Gastrocnemius medialis (tissue), 4 donors: Measurements from ENCODE around the gene XRN1. TPM values are rescaled to one million over a fixed set of nuclear protein-coding genes. Genes with fewer than 3 reads are reported as not detected.
"Not testable (repeated sequence)": the region's sequence is repeated elsewhere in the genome, so short reads cannot be mapped to it uniquely, and the experiment has no call there.

Experiments
- ATAC-seq, 2 donors: fragments of 150-250 bp; one replicate each; pipeline ENCODE4 v1.9.1; 2016
- DNase-seq, 2 donors: peaks; one replicate each; pipeline ENCODE4 v3.0.0-alpha.2; 2019
- H3K27ac ChIP-seq, 4 donors: fragments of 200-600 bp; sonication (generic); 1 replicate in 1 of 4; 2 replicates in 3 of 4; pipeline ENCODE4 v1.5.1; 2016 to 2018; ENCODE audit warnings: mild to moderate bottlenecking in 2 of 4, moderate library complexity in 1 of 4
- H3K27me3 ChIP-seq, 3 donors: fragments of 200-600 bp; sonication (generic) in 2 of 3; 1 replicate in 1 of 3; 2 replicates in 2 of 3; pipeline versions ENCODE4 v1.5.1 to v1.6.0; 2016 to 2019; ENCODE audit warnings: mild to moderate bottlenecking in 1 of 3, moderate library complexity in 1 of 3
- H3K36me3 ChIP-seq, 2 donors: fragments of 200-600 bp; sonication (generic) in 1 of 2; one replicate each; pipeline ENCODE4 v1.5.1; 2017 to 2018
- H3K4me1 ChIP-seq, 2 donors: fragments of 200-600 bp; sonication (generic) in 1 of 2; one replicate each; pipeline ENCODE4 v1.5.1; 2016 to 2017; ENCODE audit warnings: mild to moderate bottlenecking in 2 of 2
- H3K4me3 ChIP-seq, 4 donors: fragments of 200-600 bp; sonication (generic) in 3 of 4; 1 replicate in 1 of 4; 2 replicates in 3 of 4; pipeline ENCODE4 v1.5.1; 2016 to 2019; ENCODE audit warnings: mild to moderate bottlenecking in 2 of 4
- H3K9me3 ChIP-seq, 3 donors: fragments of 200-600 bp; sonication (generic) in 2 of 3; 1 replicate in 1 of 3; 2 replicates in 2 of 3; pipeline ENCODE4 v1.5.1; 2016 to 2019
- CTCF ChIP-seq, 5 experiments: fragments of 450-650 bp in 3 of 5; fragments of 200-600 bp in 2 of 5; sonication (generic) in 2 of 5; IDR thresholded peaks in 4 of 5; conservative IDR thresholded peaks in 1 of 5; 1 replicate in 4 of 5; 2 replicates in 1 of 5; pipeline ENCODE4 v1.5.1; 2016 to 2019; ENCODE audit warnings: antibody characterized with exemption in 5 of 5, mild to moderate bottlenecking in 3 of 5, moderate library complexity in 3 of 5
- POLR2A ChIP-seq, 2 donors: fragments of 450-650 bp; IDR thresholded peaks; one replicate each; pipeline ENCODE4 v1.6.1; 2017; ENCODE audit warnings: antibody characterized with exemption in 2 of 2, mild to moderate bottlenecking in 2 of 2, moderate library complexity in 2 of 2
- in situ Hi-C, 4 donors: fragments of 200-750 bp; cut with MboI; loops; one replicate each; pipeline versions ENCODE4 v1.15.0 to v1.8.0; 2017; ENCODE audit warnings: low sequenced_read_pairs in 4 of 4
- intact Hi-C: fragments of 100-400 bp; cut with DNase I; formaldehyde crosslinking; loops from one replicate; pipeline ENCODE4 v1.15.1; 2023; ENCODE audit warnings: low total_unique reads
- total RNA-seq, 4 donors: library from RNA; depleted of rRNA; stranded (reverse); fragments of >200 nt; gene quantifications; one replicate each; pipeline versions ENCODE4 v1.1.0 to v1.2.3, GENCODE V29; 2016

XRN1 gene
- total RNA-seq, 4 donors from 2014 or later, result 41.8 to 52.2 (median 47.3) TPM

- ATAC-seq, result no peak
- in situ Hi-C loops, result loop anchor here in 1 of 4 donors (25.0 kb wide), 1 partner anchor 568 kb away; the partner anchor contains the start of gene U2SURP
- no peak for DNase-seq
- H3K27me3 ChIP-seq, result no peaks in the 10 kb centered on the region
- H3K36me3 ChIP-seq, result no peaks in the 10 kb centered on the region
- no peaks in the 10 kb centered on the region for H3K9me3 ChIP-seq
- intact Hi-C loops, result no loop called here
- H3K27ac ChIP-seq, result no peak overlapping the region
- H3K4me1 ChIP-seq, result peaks cover 28 to 34% of the 10 kb centered on the region in 2 donors
- TF ChIP-seq POLR2A (IDR thresholded peaks at IDR 0.05) (no peak), CTCF (IDR thresholded peaks at IDR 0.05 in 4 of 5, conservative IDR thresholded peaks at IDR 0.05 in 1 of 5) (no peak)
- H3K4me3 ChIP-seq, result no peak overlapping the region
Observed at GRCh38 chr3:142444343-142444742, 3.5 kb downstream of the XRN1 start.

- H3K9me3 ChIP-seq, ATAC-seq, H3K4me3 ChIP-seq, H3K27ac ChIP-seq, H3K36me3 ChIP-seq, H3K27me3 ChIP-seq, intact Hi-C loops, DNase-seq: not testable (repeated sequence)
- in situ Hi-C loops, result loop anchor here in 1 of 4 donors (25.0 kb wide), 1 partner anchor 569 kb away; the partner anchor contains the start of gene U2SURP
- H3K4me1 ChIP-seq, result peaks cover 22 to 27% of the 10 kb centered on the region in 2 donors
Observed at GRCh38 chr3:142443060-142443459, 4.8 kb downstream of the XRN1 start.

- intact Hi-C loops, H3K36me3 ChIP-seq, H3K27ac ChIP-seq, H3K4me3 ChIP-seq, DNase-seq, H3K27me3 ChIP-seq, H3K9me3 ChIP-seq, H3K4me1 ChIP-seq, ATAC-seq: not testable (repeated sequence)
- in situ Hi-C loops, result loop anchor here in 1 of 4 donors (25.0 kb wide), 1 partner anchor 573 kb away; the partner anchor contains the start of gene U2SURP
Observed at GRCh38 chr3:142439499-142440220, 8.2 kb downstream of the XRN1 start.

- H3K27ac ChIP-seq, DNase-seq, H3K4me1 ChIP-seq, H3K9me3 ChIP-seq, H3K36me3 ChIP-seq, H3K27me3 ChIP-seq, H3K4me3 ChIP-seq, intact Hi-C loops, ATAC-seq: not testable (repeated sequence)
- in situ Hi-C loops, result loop anchor here in 1 of 4 donors (25.0 kb wide), 1 partner anchor 574 kb away; the partner anchor contains the start of gene U2SURP
Observed at GRCh38 chr3:142438096-142438495, 9.7 kb downstream of the XRN1 start.

GRCh38 chr3:142436951-142437585 is 10.8 kb downstream of the XRN1 start:
- no peak for TF ChIP-seq POLR2A (IDR thresholded peaks at IDR 0.05)
- no peak for TF ChIP-seq CTCF (IDR thresholded peaks at IDR 0.05 in 4 of 5, conservative IDR thresholded peaks at IDR 0.05 in 1 of 5)
- no peaks in the 10 kb centered on the region for H3K9me3 ChIP-seq
- in situ Hi-C loops, result loop anchor here in 1 of 4 donors (25.0 kb wide), 1 partner anchor 575 kb away; the partner anchor contains the start of gene U2SURP
- no peaks in the 10 kb centered on the region for H3K4me1 ChIP-seq
- H3K36me3 ChIP-seq, result peaks cover 0 to 13% of the 10 kb centered on the region in 2 donors
- no peaks in the 10 kb centered on the region for H3K27me3 ChIP-seq
- intact Hi-C loops, result no loop called here
- ATAC-seq (no peak), DNase-seq (no peak)
- no peak overlapping the region for H3K27ac ChIP-seq
- no peak overlapping the region for H3K4me3 ChIP-seq

- H3K4me1 ChIP-seq, result no peaks in the 10 kb centered on the region
- no peak overlapping the region for H3K4me3 ChIP-seq
- no peak overlapping the region for H3K27ac ChIP-seq
- ATAC-seq, result no peak
- peaks cover 0 to 34% of the 10 kb centered on the region in 2 donors for H3K36me3 ChIP-seq
- H3K27me3 ChIP-seq, result no peaks in the 10 kb centered on the region
- no peaks in the 10 kb centered on the region for H3K9me3 ChIP-seq
- no peak for DNase-seq
- in situ Hi-C loops, result loop anchor here in 1 of 4 donors (25.0 kb wide), 1 partner anchor 578 kb away; the partner anchor contains the start of gene U2SURP
- intact Hi-C loops, result no loop called here
- TF ChIP-seq CTCF (IDR thresholded peaks at IDR 0.05 in 4 of 5, conservative IDR thresholded peaks at IDR 0.05 in 1 of 5) (no peak), POLR2A (IDR thresholded peaks at IDR 0.05) (no peak)
Observed at GRCh38 chr3:142434503-142434902, 13.3 kb downstream of the XRN1 start.
